GM19043 (cell line): ENCODE data around the gene MUC6.
"Not testable (repeated sequence)": the region's sequence is repeated elsewhere in the genome, so short reads cannot be mapped to it uniquely, and the experiment has no call there.

Experiments used
- ATAC-seq: cut with Tn5 transposase; IDR thresholded peaks from one replicate; pipeline ENCODE4 v1.9.1; 2021; ENCODE audit warnings: low read depth; ENCODE audit not compliant: unreplicated experiment

MUC6 gene

GRCh38 chr11:992577-992976 is 43.9 kb downstream of the MUC6 start:
- no peak for ATAC-seq

GRCh38 chr11:991711-992307 is 44.7 kb downstream of the MUC6 start:
- no peak for ATAC-seq

- ATAC-seq, result no peak
Observed at GRCh38 chr11:991034-991433, 45.5 kb downstream of the MUC6 start.

DNA sequence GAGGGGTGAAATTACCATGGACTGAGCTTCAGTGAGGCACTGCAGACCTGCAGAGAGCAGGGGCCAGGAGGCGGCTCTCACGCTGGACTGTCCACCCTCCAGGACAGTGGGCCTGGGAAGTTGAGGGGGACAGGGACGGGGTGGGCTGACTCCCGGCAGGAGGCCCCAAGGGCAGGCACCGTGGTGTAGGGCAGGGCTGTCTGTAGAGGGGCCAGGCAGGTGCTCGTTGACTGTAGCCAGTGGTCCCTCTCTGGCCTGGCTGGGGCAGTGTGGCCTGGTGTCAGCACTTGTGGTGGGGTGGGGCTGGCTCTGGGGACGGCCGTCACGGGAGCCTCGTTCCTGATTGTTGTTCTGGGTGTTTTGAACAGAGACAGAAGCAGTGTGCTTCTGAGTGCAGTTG is 46.4 kb downstream of the MUC6 start:
- no peak for ATAC-seq

GRCh38 chr11:987671-988070 is 48.8 kb downstream of the MUC6 start:
- no peak for ATAC-seq

- ATAC-seq, result no peak
Observed at GRCh38 chr11:986952-987305, 49.6 kb downstream of the MUC6 start.

DNA sequence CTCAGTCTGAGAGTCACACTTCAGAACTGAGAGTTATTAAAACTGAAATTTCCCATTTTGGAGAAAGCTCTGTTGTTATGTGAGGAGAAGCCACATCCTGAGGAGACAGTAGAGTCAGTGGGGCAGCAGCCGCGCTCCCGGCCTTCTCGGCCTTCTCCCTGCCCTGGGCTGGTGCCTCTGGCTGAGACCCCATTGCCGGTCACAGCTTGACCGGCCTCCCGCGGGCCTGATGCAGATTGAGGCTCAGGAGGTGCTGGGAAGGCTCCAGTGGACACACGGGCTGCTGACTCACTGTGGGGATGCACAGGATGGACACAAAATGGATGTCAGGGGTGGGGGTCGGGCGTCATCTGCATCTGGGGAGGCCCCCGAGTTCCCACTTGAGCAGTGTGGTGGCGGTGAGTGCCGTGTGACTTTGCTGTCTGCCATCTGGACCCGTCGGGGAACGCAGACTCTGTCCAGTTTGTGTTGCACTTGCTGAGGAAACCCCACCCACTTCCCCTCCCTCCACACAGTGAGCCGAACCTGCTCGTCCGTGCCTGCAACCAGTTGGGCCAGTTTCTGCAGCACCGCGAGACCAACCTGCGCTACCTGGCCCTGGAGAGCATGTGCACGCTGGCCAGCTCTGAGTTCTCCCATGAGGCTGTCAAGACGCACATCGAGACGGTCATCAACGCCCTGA is 50.1 kb downstream of the MUC6 start:
- no peak for ATAC-seq

DNA sequence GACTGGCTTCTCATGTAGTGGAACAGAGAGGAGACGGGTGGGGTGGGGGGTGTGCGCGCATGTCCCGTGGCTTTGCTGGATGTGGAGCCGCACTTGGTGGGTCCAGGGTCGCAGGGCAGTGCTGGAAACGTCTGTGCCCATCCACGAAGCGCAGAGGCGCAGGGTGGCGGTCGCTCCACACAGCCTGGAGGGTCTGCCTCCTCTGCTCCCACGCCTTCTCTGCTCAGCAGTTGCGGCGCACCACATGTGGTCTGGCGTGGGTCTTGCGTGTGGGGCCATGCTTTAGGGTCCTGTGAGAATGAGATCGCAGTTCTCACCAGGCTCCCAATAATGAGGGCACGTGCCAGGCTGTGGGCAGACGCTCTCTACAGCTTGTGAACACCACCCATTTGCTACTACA is 50.7 kb downstream of the MUC6 start:
- ATAC-seq, result no peak

DNA sequence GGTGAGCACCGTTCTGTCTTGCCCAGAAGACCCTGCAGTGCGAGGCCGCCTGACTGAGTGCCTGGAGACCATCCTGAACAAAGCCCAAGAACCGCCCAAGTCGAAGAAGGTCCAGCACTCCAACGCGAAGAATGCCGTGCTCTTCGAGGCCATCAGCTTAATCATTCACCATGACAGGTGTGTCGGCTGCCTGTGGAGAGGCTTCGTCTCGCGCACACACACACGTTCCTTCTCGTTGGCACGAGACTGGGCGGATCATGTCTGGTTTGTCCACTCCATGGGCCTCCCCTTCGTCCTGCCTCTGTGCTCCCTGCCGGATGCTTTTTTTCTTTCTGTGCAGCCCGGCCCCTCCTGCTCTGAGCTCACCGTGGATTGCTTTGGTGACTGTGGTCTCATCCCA is 51.1 kb downstream of the MUC6 start:
- ATAC-seq, result no peak

GRCh38 chr11:984546-984945 is 52.0 kb downstream of the MUC6 start:
- no peak for ATAC-seq

DNA sequence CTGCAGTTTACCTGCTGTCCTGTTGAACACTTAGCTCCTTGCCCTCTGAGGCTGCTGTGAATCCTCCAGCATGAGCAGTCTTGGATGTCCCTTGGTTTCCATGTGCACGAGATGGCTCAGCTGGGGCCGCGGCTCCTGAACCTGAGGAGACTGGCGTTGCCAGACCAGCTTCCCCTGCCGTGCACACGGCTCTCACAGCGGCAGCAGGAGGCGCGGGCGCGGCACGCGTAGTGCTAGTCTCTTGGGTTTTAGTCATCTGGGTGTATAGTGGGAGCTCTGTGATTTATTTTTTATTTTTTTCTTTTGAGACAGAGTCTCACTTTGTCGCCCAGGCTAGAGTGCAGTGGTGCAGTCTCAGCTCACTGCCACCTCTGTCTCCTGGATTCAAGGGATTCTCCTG is 54.8 kb downstream of the MUC6 start:
- ATAC-seq, result no peak

DNA sequence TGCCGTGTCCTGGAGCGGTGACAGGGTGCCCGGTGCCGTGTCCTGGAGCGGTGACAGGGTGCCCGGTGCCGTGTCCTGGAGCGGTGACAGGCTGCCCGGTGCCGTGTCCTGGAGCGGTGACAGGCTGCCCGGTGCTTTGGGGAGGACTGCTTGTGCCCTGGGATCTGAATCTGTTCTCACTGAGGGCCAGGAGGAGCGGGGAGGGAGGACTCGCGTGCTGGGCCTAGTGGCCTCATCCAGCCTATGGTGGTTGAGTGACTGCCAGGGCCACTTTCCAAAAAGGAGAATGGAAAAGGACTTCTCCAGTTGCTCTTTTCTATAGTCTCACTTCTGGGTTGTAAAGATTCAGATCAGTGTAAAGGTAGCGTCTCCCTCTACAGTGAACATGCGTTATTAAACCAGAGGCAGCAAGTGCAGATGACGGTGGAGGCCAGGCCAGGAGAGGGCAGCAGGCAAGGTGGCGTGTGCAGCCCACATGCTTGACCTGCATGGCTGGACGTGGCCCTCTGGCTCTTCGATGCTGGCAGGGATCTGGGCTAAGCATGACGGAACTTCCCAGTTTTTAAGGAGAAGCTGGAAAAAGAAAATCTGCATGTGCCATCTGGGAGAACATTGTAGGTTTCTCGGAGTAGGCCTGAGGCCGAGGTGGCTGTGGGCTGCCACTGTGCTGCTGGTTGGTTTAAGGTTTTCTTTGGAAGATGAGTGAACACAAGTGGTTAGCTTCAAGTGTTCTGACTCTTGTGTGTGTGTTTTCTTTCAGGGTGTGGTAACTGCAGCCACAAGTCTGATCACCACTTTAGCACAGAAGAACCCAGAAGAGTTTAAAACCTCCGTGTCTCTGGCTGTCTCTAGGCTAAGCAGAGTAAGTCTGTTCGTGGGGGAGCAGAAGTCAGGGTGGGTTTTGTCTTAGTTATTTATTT is 55.8 kb downstream of the MUC6 start:
- no peak for ATAC-seq

DNA sequence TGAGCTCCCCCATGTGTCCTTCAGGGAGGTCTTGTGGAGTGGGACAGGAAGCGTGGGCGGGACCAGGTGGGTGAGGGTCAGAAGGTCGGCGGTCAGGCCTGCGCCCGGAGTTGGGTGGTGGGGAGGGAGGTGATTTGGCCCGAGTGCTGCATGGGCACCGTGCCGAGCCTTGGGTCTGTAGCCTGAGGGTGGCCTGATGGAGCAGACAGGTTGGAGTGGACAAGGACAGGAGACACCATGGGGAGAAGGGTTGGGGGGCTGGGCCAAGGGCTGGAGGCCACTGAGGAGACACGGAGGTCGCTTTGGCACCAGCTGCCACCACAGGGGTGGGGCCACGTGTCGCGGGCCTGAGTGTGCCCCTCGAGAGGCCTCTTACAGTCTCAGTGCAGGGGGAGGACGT is 57.7 kb downstream of the MUC6 start:
- ATAC-seq, result no peak

DNA sequence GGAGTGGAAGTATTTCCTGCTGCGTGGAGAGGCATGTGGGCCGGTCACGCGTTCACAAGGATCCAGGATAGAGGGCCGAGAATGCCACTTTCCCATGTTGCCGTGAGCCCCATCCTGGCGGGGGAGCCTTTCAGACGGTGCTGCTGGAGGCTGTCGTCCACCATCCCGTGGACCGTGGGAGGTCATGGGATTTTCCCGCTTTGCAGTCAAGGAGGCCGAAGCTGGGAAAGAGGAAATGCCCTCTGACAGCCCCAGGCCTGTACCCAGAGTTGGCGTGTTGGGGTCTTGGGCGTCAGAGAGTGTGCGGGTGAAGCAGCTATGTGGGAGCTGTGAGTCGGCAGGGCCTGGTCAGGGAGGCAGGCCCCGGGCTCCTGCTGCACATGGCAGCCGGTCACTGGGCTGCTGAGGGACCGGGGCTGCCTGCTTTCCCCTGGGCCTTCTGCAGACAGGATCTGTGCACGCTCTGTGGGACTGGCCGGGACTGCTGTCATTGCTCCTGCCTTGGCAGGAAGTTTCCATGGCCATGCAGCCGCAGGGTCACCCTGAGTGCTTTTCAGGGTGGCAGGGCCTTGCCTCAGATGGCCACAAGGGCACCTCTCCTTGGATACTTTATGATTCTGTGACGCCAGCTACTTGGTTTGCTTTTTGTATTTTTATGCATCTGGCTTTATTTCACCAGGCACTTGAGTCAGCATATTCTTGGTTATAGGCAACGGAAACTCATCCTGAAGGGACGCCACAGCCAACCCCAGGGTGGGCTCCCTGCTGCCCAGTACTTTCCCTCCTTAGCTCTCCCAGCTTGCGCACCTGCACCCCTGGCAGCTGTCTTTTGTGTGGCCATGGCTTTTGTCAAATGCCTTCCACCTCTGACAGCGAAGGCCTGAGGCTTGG is 58.4 kb downstream of the MUC6 start:
- no peak for ATAC-seq

GRCh38 chr11:976431-977160 is 59.9 kb downstream of the MUC6 start:
- no peak for ATAC-seq

- no peak for ATAC-seq
Observed at GRCh38 chr11:975827-976226, 60.7 kb downstream of the MUC6 start.

GRCh38 chr11:975376-975775 is 61.1 kb downstream of the MUC6 start:
- not testable (repeated sequence) for ATAC-seq

DNA sequence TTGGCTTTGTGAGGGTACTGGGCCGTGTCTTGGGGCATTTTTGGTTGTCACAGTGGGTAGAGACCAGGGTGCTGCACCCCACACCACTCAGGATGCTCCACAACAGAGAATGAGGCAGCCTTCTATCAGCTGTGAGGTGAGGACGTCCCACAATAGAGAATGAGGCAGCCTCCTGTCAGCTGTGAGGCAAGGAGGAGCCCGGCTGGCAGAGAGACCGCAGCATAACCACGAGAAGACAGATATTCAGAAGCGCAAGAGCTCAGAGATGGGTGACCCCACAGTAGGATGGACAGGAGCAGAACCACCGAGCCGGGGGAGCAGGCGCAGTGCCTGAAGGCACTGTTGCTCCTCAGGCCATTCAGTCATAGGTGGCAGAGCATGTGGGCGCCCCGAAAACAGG is 63.3 kb downstream of the MUC6 start:
- no peak for ATAC-seq

GRCh38 chr11:972523-973211 is 63.9 kb downstream of the MUC6 start:
- no peak for ATAC-seq
